Measurements from ENCODE around the gene AMPD1. TPM values are rescaled to one million over a fixed set of nuclear protein-coding genes. Genes with fewer than 3 reads are reported as not detected.

AMPD1 gene
- total RNA-seq, 2 experiments from 2014 or later: not detected

DNA sequence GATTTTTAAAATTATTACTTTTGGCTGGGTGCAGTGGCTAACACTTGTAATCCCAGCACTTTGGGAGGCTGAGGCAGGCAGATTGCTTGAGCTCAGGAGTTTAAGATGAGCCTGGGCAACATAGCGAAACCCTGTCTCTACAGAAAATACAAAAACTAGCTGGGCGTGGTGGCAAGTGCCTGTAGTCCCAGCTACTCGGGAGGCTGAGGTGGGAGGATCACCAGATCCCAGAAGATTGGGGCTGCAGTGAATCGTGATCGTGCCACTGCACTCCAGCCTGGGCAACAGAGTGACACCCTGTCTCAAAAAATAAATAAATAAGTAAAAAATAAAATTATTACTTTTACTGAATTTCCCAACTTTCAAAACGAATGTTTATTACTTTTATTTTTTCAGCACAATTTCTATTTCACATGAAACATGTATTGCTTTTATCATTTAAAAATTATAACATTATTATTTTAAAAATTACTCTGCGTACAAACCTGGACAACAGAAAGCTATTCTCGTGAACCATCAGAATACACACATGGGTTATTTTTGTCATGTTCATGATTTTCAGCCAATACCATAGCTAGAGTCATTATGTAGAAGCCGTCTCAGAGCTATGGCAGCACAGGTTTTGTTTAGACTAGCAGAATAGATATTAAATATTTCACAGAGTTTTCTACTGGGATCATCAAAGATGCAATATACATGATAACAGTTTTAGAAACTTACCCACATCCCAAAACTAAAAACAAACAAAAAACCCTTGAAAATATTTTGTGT, 621 bp downstream of the AMPD1 start:
- ChIA-PET CTCF (interaction anchor here (0.7 kb wide), 1 partner anchor 355 kb away, joined by 3 read pairs; no protein-coding TSS in a partner anchor), POLR2A (no interaction called here)
- Mint-ChIP-seq H3K4me1 (ENCODE audit: low read depth) (no peaks in the 10 kb centered on the region), H3K27ac (no peak overlapping the region), H3K27me3 (peaks cover 4% of the 10 kb centered on the region), H3K9me3 (no peaks in the 10 kb centered on the region), H3K4me3 (no peak overlapping the region), H3K36me3 (no peaks in the 10 kb centered on the region)
- no peak for DNase-seq
- intact Hi-C loops (cut with micrococcal nuclease): no loop called here

DNA sequence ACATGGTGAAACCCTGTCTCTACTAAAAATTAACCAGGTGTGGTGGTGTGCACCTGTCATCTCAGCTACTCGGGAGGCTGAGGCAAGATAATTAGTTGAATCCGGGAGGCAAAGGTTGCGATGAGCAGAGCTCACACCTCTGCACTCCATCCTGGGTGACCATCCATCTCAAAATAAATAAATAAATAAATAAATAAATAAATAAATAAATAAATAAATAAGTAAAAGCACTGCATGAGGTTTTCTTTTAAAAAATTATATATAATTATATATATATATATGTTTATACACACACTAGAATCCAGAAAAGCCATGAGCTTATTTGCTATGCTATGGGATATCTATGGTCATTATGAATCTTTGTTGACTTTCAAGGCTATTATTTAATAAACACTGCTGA, 2.4 kb downstream of the AMPD1 start:
- Mint-ChIP-seq H3K4me3 (no peak overlapping the region), H3K36me3 (no peaks in the 10 kb centered on the region), H3K27ac (no peak overlapping the region), H3K27me3 (peaks cover 15% of the 10 kb centered on the region), H3K9me3 (no peaks in the 10 kb centered on the region), H3K4me1 (ENCODE audit: low read depth) (no peaks in the 10 kb centered on the region)
- no peak for DNase-seq
- CTCF ChIA-PET: interaction anchor here (1.1 kb wide), 1 partner anchor 346 kb away, joined by 6 read pairs; no protein-coding TSS in a partner anchor
- POLR2A ChIA-PET: no interaction called here
- intact Hi-C loops (cut with micrococcal nuclease): no loop called here

DNA sequence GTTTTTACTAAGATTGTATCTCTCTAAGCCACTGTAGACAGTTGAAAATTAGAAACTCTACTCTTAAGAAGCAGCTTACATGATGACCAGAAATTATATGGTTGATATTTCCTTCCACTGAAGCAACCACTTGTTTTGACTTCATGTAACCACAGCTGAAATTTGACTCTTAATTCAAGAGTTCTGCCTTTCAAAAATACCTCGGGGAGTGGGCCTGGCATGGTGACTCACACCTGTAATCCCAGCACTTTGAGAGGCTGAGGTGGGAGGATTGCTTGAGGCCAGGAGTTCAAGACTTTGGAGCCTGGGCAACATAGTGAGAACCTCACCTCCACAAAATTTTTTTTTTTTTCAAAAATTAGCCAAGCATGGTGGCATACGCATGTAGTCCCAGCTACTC, 4.3 kb downstream of the AMPD1 start:
- CTCF ChIA-PET: no interaction called here
- no peak for DNase-seq
- no peaks in the 10 kb centered on the region for H3K9me3 Mint-ChIP-seq
- POLR2A ChIA-PET: no interaction called here
- no peak overlapping the region for H3K4me3 Mint-ChIP-seq
- peaks cover 27% of the 10 kb centered on the region for H3K27me3 Mint-ChIP-seq
- H3K4me1 Mint-ChIP-seq (ENCODE audit: low read depth): no peaks in the 10 kb centered on the region
- H3K36me3 Mint-ChIP-seq: no peaks in the 10 kb centered on the region
- no peak overlapping the region for H3K27ac Mint-ChIP-seq
- intact Hi-C loops (cut with micrococcal nuclease): no loop called here

DNA sequence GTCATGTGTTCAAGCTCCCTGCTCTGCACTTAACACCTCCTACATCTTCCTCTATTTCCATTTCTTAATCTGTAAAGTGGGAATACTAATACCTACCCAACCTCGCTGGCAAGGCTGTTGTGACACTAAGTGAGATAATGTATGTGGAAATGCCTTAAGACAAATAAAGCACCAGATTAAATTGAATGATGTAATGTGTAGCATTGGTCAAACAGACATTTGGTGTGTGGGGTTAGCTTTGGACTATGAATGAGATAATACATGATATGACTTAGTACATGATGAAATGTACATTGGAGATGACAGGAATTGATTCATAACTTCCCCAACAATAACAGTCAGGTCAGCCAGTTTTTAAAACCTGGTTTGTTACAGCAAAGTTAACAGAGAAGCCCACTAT, 5.2 kb downstream of the AMPD1 start:
- intact Hi-C loops (cut with micrococcal nuclease): no loop called here
- Mint-ChIP-seq H3K27ac (no peak overlapping the region), H3K27me3 (peaks cover 25% of the 10 kb centered on the region), H3K4me1 (ENCODE audit: low read depth) (no peaks in the 10 kb centered on the region), H3K4me3 (no peak overlapping the region), H3K9me3 (no peaks in the 10 kb centered on the region), H3K36me3 (no peaks in the 10 kb centered on the region)
- ChIA-PET CTCF (no interaction called here), POLR2A (no interaction called here)
- no peak for DNase-seq

DNA sequence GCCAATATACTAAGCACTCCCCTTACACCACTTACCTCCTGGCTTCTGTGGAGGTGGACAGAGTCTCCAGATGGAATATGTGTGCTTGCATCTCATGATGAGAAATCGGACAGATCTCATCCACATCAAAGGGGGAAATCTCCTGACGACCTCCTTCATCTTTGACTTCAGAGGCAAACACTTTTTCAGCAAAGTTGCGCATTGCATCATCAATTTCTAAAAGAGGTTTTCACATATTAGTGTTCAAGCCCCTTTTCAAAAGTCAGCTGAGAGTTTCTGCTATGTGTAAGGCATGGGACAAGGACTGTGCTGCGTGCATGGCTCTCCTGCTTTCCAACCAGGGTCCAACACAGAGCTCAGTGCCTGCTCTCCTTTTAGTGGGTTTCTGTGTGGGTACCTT, 6.8 kb downstream of the AMPD1 start:
- Mint-ChIP-seq H3K27ac (no peak overlapping the region), H3K4me1 (ENCODE audit: low read depth) (no peaks in the 10 kb centered on the region), H3K27me3 (peaks cover 29% of the 10 kb centered on the region), H3K9me3 (no peaks in the 10 kb centered on the region), H3K36me3 (no peaks in the 10 kb centered on the region), H3K4me3 (no peak overlapping the region)
- ChIA-PET CTCF (no interaction called here), POLR2A (no interaction called here)
- DNase-seq: no peak
- intact Hi-C loops (cut with micrococcal nuclease): no loop called here

DNA sequence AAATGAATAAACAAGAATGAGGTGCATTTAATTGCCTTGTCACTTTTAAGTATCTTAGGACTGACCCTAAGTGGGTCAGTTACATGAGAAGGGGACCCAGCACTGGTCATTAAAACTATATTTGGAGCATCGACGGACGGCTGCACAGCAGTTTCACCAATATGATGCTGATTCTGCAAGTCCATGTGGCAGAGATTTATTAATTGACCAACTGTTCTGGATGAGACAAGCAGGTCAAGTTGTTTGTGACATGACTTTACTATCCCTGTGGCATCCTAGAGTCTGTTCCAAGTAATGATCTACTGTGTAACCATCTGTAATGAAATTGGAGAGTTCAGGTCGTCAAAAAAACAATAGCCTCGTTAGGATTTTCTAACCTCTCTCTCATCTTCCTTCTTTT, 9.5 kb downstream of the AMPD1 start:
- no peak overlapping the region for H3K4me3 Mint-ChIP-seq
- CTCF ChIA-PET: no interaction called here
- H3K27ac Mint-ChIP-seq: no peak overlapping the region
- H3K9me3 Mint-ChIP-seq: no peaks in the 10 kb centered on the region
- POLR2A ChIA-PET: no interaction called here
- no peak for DNase-seq
- peaks cover 32% of the 10 kb centered on the region for H3K27me3 Mint-ChIP-seq
- no peaks in the 10 kb centered on the region for H3K36me3 Mint-ChIP-seq
- no peaks in the 10 kb centered on the region for H3K4me1 Mint-ChIP-seq (ENCODE audit: low read depth)
- intact Hi-C loops (cut with micrococcal nuclease): no loop called here

DNA sequence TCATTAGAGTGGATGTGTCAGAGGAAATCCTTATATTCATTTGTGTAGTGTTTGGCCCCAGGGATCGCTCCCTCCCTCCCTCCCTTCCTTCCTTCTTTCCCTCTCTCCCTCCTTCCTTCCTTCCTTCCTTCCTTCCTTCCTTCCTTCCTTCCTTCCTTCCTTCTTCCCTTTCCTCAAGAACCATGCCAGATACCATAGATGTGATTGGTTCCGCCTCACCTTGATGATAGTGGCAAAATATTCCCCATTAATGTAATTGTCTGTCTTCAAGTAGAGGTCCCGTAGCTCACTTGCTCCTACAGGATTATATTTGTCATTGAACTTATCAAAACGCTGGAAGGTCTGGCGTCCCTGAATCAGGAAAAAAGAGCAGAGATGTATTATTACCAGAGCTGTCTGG, 17.7 kb downstream of the AMPD1 start:
- ChIA-PET CTCF (no interaction called here), POLR2A (no interaction called here)
- peaks cover 18% of the 10 kb centered on the region for H3K27me3 Mint-ChIP-seq
- no peak overlapping the region for H3K4me3 Mint-ChIP-seq
- H3K9me3 Mint-ChIP-seq: no peaks in the 10 kb centered on the region
- no peaks in the 10 kb centered on the region for H3K36me3 Mint-ChIP-seq
- no peak for DNase-seq
- no peaks in the 10 kb centered on the region for H3K4me1 Mint-ChIP-seq (ENCODE audit: low read depth)
- intact Hi-C loops (cut with micrococcal nuclease): no loop called here
- H3K27ac Mint-ChIP-seq: no peak overlapping the region

DNA sequence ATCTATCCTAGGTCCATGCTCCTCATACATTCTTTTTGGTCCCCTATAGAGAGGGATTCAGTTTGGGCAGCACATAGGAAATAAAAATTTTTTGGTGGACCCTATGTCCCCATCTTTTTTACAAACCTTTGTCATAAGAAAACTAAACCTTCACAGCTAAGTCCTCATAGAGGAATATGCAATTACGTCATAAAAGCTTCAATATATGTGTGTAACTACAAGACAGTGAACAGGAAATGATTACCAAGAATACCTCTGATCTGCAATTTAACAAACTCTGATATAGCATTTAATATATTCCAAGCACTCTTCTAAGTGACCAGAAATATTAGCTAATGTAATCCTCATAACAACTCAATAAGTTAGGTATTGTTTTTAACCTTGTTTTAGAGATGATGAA, 19.2 kb downstream of the AMPD1 start:
- peaks cover 18% of the 10 kb centered on the region for H3K27me3 Mint-ChIP-seq
- no peaks in the 10 kb centered on the region for H3K9me3 Mint-ChIP-seq
- ChIA-PET POLR2A (no interaction called here), CTCF (interaction anchor here (0.7 kb wide), 1 partner anchor 304 kb away, joined by 3 read pairs; no protein-coding TSS in a partner anchor)
- no peak for DNase-seq
- intact Hi-C loops (cut with micrococcal nuclease): no loop called here
- H3K4me1 Mint-ChIP-seq (ENCODE audit: low read depth): no peaks in the 10 kb centered on the region
- H3K27ac Mint-ChIP-seq: no peak overlapping the region
- no peak overlapping the region for H3K4me3 Mint-ChIP-seq
- no peaks in the 10 kb centered on the region for H3K36me3 Mint-ChIP-seq

DNA sequence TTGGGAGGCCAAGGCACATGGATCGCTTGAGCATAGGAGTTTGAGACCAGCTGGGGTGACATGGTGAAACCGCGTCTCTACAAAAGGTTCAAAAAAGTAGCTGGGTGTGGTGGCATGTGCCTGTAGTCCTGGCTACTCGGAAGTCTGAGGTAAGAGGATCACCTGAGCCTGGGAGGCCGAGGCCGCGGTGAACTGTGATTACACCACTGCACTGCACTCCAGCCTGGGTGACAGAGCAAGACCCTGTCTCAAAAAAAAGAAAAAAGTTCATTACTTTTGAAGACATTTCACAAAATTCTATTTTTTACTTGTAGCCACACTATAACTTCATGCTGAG, 23.4 kb downstream of the AMPD1 start:
- ChIA-PET CTCF (interaction anchor here (0.9 to 1.4 kb wide), 4 partner anchors 24 to 693 kb away, joined by 3 to 4 read pairs (median 3); no protein-coding TSS in a partner anchor), POLR2A (interaction anchor here (0.6 kb wide), 1 partner anchor 107 kb away, joined by 3 read pairs; no protein-coding TSS in a partner anchor)
- H3K27ac Mint-ChIP-seq: no peak overlapping the region
- H3K4me1 Mint-ChIP-seq (ENCODE audit: low read depth): peaks cover 7% of the 10 kb centered on the region
- no peak overlapping the region for H3K4me3 Mint-ChIP-seq
- H3K36me3 Mint-ChIP-seq: no peaks in the 10 kb centered on the region
- intact Hi-C loops (cut with micrococcal nuclease): loop anchor here (1.0 to 5.0 kb wide), 2 partner anchors 326 to 390 kb away; no protein-coding TSS in a partner anchor
- no peak for DNase-seq
- H3K27me3 Mint-ChIP-seq: peaks cover 4% of the 10 kb centered on the region
- no peaks in the 10 kb centered on the region for H3K9me3 Mint-ChIP-seq

DNA sequence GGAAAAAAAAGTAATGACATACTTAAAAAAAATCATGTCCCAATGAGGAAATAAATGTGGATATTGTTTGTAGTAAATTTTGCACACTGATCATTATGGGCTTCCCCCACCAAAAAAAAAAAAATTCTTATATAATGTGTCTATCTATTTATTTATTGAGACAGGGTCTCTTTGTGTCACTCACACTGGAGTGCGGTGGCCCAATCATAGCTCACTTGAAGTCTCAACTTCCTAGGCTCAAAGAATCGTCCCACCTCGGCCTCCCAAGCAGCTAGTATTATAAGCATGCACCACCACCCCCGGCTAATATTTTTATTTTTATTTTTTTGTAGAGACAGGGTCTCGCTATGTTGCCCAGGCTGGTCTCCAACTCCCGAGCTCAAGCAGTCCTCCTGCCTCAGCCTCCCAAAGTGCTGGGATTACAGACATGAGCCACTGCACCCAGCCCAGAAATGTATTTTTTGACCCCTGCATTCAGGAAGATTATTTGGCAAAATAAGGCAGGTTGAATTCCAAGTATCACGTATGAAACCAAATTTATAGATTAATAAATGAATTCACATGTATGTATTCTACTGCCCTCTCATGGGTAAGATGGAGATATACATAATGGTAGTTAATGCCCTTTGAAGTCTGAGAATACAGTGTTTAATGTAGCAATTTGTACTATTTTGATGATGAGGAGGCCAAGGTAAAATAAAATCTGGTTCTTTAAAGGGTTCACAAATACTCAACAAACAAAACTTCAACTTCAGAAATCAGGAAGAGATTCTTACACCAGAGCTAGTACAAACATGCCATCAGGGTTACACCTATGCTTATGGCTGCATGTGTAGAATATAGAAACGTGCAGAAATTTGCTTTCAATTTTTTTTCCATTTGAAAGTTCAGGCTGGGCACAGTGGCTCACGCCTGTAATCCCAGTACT, 24.1 kb downstream of the AMPD1 start:
- DNase-seq: no peak
- ChIA-PET CTCF (interaction anchor here (0.9 to 1.4 kb wide), 5 partner anchors 23 to 693 kb away, joined by 3 to 4 read pairs (median 3); no protein-coding TSS in a partner anchor), POLR2A (interaction anchor here (0.6 kb wide), 1 partner anchor 108 kb away, joined by 3 read pairs; no protein-coding TSS in a partner anchor)
- peak overlapping the region; percentile 30 for H3K4me3 Mint-ChIP-seq
- H3K9me3 Mint-ChIP-seq: no peaks in the 10 kb centered on the region
- intact Hi-C loops (cut with micrococcal nuclease): loop anchor here (1.0 to 5.0 kb wide), 2 partner anchors 325 to 391 kb away; no protein-coding TSS in a partner anchor
- H3K36me3 Mint-ChIP-seq: no peaks in the 10 kb centered on the region
- H3K4me1 Mint-ChIP-seq (ENCODE audit: low read depth): peaks cover 7% of the 10 kb centered on the region
- no peak overlapping the region for H3K27ac Mint-ChIP-seq
- H3K27me3 Mint-ChIP-seq: peaks cover 4% of the 10 kb centered on the region

DNA sequence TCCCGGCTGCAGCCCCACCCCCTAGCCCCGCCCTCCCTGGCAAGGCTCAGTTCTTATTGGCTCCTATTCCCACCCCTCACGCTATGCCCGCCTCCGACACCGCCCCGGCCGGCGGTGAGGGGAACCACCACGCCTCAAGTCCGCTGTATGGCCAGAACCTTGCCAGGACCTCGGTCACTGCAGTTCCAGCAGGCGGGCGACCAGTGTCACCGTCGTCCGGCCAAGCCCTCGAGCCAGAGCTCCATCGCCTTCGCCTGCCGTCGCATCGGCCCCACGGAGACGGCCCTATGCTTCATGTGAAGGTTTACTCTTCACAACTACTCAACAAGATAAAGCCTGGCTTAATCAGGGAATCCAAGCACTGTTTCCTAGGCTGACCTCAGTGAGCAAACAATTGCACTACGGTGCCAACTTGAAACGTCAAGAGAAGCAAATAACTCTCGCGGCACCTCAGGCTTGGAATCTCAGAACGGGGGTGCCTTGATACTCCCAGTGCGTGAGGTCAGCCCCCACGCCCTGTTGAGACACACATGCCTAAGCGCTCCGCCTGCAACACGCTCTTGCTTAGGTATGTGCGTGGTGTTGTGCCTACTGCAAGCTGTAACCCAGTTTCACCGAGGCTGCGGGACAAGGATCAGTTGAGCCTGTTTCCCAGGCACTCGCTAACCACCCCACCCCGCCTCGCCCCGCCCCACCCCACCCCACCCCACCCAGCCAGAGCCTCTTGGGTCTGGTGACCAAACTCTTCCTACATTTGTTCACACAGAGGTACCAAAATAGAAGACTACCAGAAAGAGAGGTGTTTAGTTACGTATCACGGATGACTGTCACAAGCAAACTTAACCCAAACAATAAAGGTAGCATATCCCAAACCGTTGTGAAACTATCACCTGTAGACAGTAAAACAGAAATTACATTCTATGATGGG, 25.0 kb downstream of the AMPD1 start:
- ChIA-PET CTCF (interaction anchor here (1.3 to 1.4 kb wide), 2 partner anchors 10 to 325 kb away, joined by 3 read pairs; no protein-coding TSS in a partner anchor), POLR2A (interaction anchor here (1.4 to 1.8 kb wide), 2 partner anchors 45 to 159 kb away, joined by 3 to 5 read pairs; partner anchors contain the start of gene TRIM33)
- peak; percentile 92 for DNase-seq
- H3K4me1 Mint-ChIP-seq (ENCODE audit: low read depth): peaks cover 7% of the 10 kb centered on the region
- peaks cover 2% of the 10 kb centered on the region for H3K27me3 Mint-ChIP-seq
- intact Hi-C loops (cut with micrococcal nuclease): loop anchor here (1.0 to 5.0 kb wide), 5 partner anchors 46 to 392 kb away; partner anchors contain the start of genes BCAS2, CSDE1 and NRAS
- no peak overlapping the region for H3K27ac Mint-ChIP-seq
- H3K9me3 Mint-ChIP-seq: no peaks in the 10 kb centered on the region
- peak overlapping the region; percentile 88 for H3K4me3 Mint-ChIP-seq
- H3K36me3 Mint-ChIP-seq: no peaks in the 10 kb centered on the region

Data from activated CD4-positive, alpha-beta memory T cell treated with anti-CD3 and anti-CD28 coated beads for 36 hours (primary cell).